Activated T-helper 1 cell treated with anti-CD3 and anti-CD28 coated beads, Interleukin-12 subunit alpha, Interleukin-12 subunit beta, Interleukin-2, Interleukin-4 antibody, amounts not matched to agents 30 ng/mL and 10 ng/mL and 1 ng/mL, durations not matched to agents 14 hours and 24 hours and 36 hours (primary cell): ENCODE results near the gene FBXO41. TPM values are rescaled to one million over a fixed set of nuclear protein-coding genes. Genes with fewer than 3 reads are reported as not detected.
A peak's percentile ranks its signal among the peaks of the same experiment; 100 is the strongest.

Experiments used
- DNase-seq: peaks from one replicate; pipeline ENCODE4 v3.0.0; 2021; ENCODE audit warnings: low spot score
- H3K27ac Mint-ChIP-seq: one replicate; pipeline ENCODE4 v1.8.0; 2021; ENCODE audit warnings: mild to moderate bottlenecking, mixed read lengths
- H3K27me3 Mint-ChIP-seq: one replicate; pipeline ENCODE4 v1.8.0; 2022; ENCODE audit warnings: mild to moderate bottlenecking, moderate library complexity, mixed read lengths; ENCODE audit not compliant: insufficient read depth
- H3K36me3 Mint-ChIP-seq: one replicate; pipeline ENCODE4 v1.8.0; 2021; ENCODE audit warnings: low read depth, mixed read lengths
- H3K4me1 Mint-ChIP-seq: one replicate; pipeline ENCODE4 v1.8.0; 2021; ENCODE audit warnings: low read depth, mixed read lengths
- H3K4me3 Mint-ChIP-seq: one replicate; pipeline ENCODE4 v1.8.0; 2021; ENCODE audit warnings: mild to moderate bottlenecking, moderate library complexity, mixed read lengths
- H3K9me3 Mint-ChIP-seq: one replicate; pipeline ENCODE4 v1.8.0; 2021; ENCODE audit warnings: mixed read lengths
- intact Hi-C: fragments of 100-400 bp; cut with micrococcal nuclease; formaldehyde crosslinking; loops from one replicate; pipeline ENCODE4 v1.15.1; 2024
- total RNA-seq: library from RNA; stranded (reverse); gene quantifications from 2 replicates; pipeline ENCODE4 v1.2.3, GENCODE V29; 2022

The FBXO41 gene
- total RNA-seq, 1 donor from 2014 or later = 29.3 TPM

DNA sequence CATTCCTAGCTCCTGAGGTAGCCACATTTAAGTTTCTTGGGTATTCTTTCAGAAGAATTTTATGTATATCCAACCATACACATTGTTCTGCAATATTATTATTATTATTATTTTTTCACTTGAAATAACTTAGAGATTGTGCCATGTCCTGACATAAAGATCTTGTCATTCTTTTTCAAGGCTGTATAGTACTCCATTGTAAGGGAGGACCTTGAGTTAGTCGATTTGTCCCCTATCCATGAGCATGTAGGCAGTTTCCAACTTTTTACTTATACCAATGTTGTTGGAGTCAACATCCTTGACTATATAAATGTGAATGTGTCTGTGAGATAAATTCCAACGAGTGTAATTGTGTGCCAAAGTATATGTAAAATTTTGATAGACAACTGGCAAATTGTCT is 10.0 kb upstream of the FBXO41 start:
- Mint-ChIP-seq H3K9me3 (no peaks in the 10 kb centered on the region), H3K27ac (no peak overlapping the region), H3K27me3 (peaks cover 67% of the 10 kb centered on the region), H3K36me3 (peaks cover 2% of the 10 kb centered on the region), H3K4me3 (no peak overlapping the region), H3K4me1 (peaks cover 14% of the 10 kb centered on the region)
- no peak for DNase-seq
- intact Hi-C loops = loop anchor here (5.0 to 10.0 kb wide), 4 partner anchors 379 to 1663 kb away; partner anchors contain the start of genes EMX1, POLE4 and SEMA4F

DNA sequence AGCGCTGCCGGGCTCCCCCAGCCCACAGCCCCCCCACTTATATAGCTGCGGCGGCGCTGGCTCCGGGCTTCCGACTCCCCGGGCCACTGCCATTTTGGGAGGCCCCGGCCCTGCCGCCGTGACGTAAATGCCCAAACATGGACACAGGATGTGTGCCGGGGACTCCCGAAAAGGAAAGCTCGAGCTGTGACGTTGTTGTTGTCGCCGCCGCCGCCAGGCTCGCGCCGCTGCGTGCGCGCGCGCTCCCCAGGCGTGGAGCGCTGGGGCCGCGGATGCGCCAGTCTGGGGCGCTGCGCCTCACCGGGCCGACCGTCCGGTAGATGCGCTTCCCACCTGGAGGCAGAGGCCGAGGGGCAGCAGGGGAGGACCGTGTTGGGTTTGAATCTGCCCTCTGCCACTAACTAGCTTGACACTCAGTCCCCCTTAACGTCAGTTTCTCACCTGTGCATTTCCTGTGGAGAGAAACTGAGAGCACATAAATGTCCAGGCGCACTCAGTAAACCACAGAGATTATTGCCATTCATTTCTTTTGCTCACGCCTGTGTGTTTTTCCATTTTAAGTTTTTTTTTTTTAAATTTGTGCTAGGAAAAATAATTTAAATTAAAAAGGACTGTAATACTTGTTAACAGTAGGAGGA is 9.4 kb upstream of the FBXO41 start, which contains the start of gene EGR4:
Gene EGR4, minus strand, starts transcription at position 15 of the 638 bp plus-strand sequence. CDS start 231 bp downstream, outside the sequence.
- Mint-ChIP-seq H3K27ac (peak within 1 kb of the TSS; percentile 63), H3K27me3 (peaks cover 72% of the 10 kb centered on the region), H3K4me3 (peak within 1 kb of the TSS; percentile 75), H3K36me3 (peaks cover 2% of the 10 kb centered on the region), H3K4me1 (peaks cover 14% of the 10 kb centered on the region), H3K9me3 (no peaks in the 10 kb centered on the region)
- DNase-seq = peak; percentile 91
- intact Hi-C loops = loop anchor here (1.0 to 10.0 kb wide), 11 partner anchors 9 to 1664 kb away; partner anchors contain the start of genes ALMS1, CCT7, EMX1 and FBXO41

DNA sequence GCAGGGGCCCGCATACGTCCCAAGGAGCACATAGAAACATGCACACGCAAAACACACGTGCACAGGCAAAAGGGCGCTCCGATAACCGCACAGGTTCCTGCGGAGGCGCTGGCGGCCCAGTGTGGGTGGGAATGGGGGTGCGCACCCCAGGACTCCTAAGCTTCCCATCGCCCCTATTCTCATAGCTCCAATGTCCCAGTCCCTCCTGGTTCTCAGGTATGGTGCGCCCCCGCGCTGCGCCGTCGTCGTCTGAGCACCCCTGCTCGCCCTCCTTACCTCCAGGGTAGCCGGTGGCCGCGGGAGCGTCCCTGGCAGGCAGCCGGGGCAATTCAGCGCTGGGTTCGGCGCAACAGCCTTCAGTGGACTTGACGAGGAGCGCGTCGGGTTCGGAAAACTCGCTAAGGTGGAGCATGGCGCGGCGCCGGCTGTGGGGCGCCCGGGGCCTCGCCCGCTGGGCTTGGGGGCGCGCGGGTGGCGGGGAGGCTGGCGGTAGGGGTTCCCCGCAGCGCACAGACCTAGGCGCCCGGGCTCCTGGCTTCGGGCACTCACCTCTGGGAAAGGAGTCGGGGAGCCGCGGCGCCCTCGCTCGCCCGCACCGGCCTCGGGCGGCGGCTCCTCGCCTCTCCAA is 8.7 kb upstream of the FBXO41 start:
- Mint-ChIP-seq H3K27me3 (peaks cover 75% of the 10 kb centered on the region), H3K27ac (peak overlapping the region; percentile 25), H3K9me3 (no peaks in the 10 kb centered on the region), H3K36me3 (peaks cover 2% of the 10 kb centered on the region), H3K4me1 (peaks cover 14% of the 10 kb centered on the region), H3K4me3 (peak overlapping the region; percentile 73)
- no peak for DNase-seq
- intact Hi-C loops = loop anchor here (1.0 to 10.0 kb wide), 11 partner anchors 9 to 1664 kb away; partner anchors contain the start of genes ALMS1, CCT7, EMX1 and FBXO41

DNA sequence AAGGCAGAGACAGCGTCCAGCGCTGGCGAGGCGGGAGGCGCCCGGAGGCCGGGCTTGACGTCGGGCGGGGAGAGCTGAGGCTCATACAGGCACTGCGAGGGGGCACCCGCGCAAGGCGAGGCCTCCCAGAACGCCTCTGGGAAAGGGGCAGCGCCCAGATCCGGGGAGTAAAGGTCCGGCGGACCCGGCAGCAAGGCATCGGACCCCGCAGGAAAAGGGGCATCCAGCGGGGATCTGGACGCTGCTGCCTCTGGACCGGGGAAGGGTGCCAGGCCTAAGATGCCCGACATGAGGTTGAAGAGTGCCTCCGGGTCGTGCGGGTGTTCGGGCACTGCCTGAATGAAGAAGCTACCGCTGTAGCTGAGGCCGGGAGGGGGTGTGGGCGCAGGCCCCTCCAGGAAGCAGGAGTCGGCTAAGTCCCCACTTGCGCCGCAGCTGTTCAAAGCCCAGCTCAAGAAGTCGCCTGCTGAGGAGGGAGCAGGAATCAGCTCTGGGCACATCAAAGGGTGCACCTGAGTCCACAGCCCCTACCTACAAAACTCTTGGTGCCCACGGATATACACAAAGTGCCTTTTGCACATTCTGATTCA is 8.1 kb upstream of the FBXO41 start:
- H3K36me3 Mint-ChIP-seq = peaks cover 2% of the 10 kb centered on the region
- DNase-seq = no peak
- no peak overlapping the region for H3K27ac Mint-ChIP-seq
- H3K27me3 Mint-ChIP-seq = peaks cover 73% of the 10 kb centered on the region
- peak overlapping the region; percentile 73 for H3K4me3 Mint-ChIP-seq
- intact Hi-C loops = loop anchor here (2.0 to 10.0 kb wide), 6 partner anchors 180 to 1665 kb away; partner anchors contain the start of genes EMX1, POLE4, RAB11FIP5 and SEMA4F
- H3K9me3 Mint-ChIP-seq = no peaks in the 10 kb centered on the region
- H3K4me1 Mint-ChIP-seq = peaks cover 14% of the 10 kb centered on the region

DNA sequence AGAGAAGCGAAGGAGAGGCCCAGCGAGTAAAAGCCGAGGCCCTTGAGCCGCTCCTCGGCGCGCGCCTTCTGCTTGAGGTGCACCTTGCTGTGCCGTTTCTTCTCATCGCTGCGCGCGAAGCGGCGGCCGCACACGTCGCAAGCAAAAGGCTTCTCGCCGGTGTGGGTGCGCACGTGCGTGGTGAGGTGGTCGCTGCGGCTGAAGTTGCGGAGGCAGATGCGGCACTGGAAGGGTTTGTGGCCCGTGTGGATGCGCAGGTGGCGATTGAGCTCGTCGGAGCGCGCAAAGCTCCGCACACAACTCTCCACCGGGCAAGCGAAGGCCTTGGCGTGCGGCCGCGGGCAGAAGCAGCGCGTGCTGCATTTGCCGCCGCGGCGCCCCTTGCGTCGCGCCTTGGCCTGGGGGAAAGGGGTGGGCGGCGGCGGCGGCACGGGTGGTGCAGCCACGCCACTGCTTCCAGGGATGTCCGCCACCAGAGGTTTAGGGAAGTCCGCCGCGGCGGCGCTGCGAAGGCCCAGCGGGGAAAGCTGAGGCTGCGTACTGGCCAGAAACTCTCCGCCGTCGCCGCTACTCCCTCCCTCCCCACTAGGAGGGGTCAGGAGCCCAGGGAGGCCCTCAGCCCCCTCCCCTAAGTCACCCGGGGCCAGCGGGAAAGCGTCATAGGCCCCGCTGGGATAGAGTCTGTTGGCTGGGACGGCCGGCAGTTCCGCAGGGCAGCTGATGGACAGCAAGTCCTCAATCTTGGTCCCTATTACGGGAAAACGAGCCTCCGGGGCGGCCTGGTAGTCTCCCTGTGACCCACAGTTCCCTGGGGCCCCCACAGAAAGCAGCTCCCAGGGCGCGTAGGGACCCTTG is 7.4 kb upstream of the FBXO41 start:
- Mint-ChIP-seq H3K4me3 (peak overlapping the region; percentile 76), H3K4me1 (peaks cover 14% of the 10 kb centered on the region), H3K27me3 (peaks cover 66% of the 10 kb centered on the region), H3K27ac (no peak overlapping the region), H3K36me3 (peaks cover under 1% of the 10 kb centered on the region), H3K9me3 (no peaks in the 10 kb centered on the region)
- no peak for DNase-seq
- intact Hi-C loops = loop anchor here (1.0 to 10.0 kb wide), 8 partner anchors 22 to 1666 kb away; partner anchors contain the start of genes EMX1, POLE4, RAB11FIP5 and SEMA4F

DNA sequence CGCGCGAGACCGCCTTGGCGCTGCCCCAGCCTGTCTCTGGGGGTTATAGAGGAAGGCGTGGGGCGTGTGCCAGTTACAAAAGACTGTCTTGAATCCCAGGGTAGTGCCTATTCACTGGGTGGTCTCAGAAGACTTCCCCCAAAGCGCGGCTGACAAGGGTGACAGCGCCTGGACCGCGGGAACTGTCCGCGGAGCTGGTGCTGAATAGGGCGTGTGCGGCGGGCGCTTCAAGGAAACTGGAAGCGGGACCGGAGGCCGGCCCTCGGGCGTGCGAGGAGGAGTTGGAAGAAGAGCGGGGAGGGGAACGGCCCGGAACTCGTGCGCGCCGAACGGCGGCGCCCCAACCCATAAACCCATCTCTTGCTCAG is 6.8 kb upstream of the FBXO41 start:
- peak; percentile 58 for DNase-seq
- Mint-ChIP-seq H3K4me3 (peak overlapping the region; percentile 76), H3K27me3 (peaks cover 59% of the 10 kb centered on the region), H3K36me3 (no peaks in the 10 kb centered on the region), H3K27ac (peak overlapping the region; percentile 57), H3K9me3 (no peaks in the 10 kb centered on the region), H3K4me1 (peaks cover 14% of the 10 kb centered on the region)
- intact Hi-C loops = loop anchor here (1.0 to 10.0 kb wide), 6 partner anchors 22 to 1666 kb away; partner anchors contain the start of genes EMX1, POLE4, SEMA4F and SMYD5

DNA sequence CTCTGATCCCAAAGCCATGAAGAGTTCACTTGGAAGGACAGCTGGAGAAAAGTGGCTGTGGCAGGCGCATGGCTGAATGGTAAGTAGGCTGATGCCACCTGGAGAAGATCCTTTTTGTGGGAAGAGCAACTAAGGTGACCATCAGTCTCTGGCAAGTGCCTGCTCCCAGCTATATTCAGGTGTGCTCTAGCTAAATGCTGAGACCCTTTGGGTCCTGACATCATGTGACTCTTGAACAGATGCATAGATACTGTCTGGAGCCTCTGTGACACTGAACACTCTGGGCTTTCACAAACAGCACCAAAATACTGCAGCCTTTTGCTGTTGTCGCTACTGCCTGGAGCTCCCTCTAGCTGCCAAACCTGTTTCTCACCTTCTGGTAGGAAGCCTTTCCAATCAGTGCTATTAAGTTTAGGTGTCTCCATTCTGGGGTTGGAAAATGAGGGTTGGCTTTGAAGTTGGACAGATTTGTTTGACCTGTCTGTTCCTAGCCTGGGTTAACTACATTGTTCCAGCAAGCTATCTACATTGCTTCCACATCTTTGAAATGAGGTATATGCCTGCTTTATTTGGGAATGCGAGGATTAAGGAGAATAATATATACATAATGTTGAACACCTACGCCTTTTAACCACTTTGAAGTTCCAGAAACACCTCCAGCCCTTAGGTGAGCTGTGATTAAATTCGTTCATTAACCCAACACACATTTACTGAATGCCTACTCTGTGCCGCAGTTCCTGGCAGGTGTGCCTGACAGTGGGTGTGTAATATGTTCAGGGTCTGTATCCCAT is 6.0 kb upstream of the FBXO41 start:
- Mint-ChIP-seq H3K4me1 (peaks cover 23% of the 10 kb centered on the region), H3K9me3 (no peaks in the 10 kb centered on the region), H3K27me3 (peaks cover 51% of the 10 kb centered on the region), H3K27ac (peak overlapping the region; percentile 40), H3K4me3 (no peak overlapping the region), H3K36me3 (no peaks in the 10 kb centered on the region)
- intact Hi-C loops = loop anchor here (5.0 to 10.0 kb wide), 4 partner anchors 375 to 1667 kb away; partner anchors contain the start of genes EMX1, POLE4 and SEMA4F
- no peak for DNase-seq

DNA sequence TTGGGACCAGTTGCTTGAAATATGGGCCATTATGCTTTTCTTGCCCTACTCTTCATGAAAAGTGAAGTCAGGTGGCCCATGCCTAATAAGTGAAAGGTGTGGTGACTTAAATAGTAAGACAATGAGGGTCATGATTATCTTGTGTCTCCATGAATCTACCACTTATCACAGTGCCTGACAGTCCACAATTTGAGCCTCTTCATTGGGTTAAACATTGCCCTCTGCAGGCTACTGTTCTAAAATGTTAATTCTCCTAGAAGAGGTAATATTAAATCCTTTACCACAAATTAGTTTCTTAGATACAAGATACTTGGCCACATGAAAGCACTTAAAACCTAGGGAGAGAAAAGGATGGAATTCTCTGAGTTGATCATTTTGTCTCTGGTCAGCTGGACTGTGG is 5.0 kb upstream of the FBXO41 start:
- Mint-ChIP-seq H3K27ac (no peak overlapping the region), H3K36me3 (no peaks in the 10 kb centered on the region), H3K9me3 (no peaks in the 10 kb centered on the region), H3K27me3 (peaks cover 42% of the 10 kb centered on the region), H3K4me3 (no peak overlapping the region), H3K4me1 (peaks cover 27% of the 10 kb centered on the region)
- intact Hi-C loops = no loop called here
- no peak for DNase-seq

DNA sequence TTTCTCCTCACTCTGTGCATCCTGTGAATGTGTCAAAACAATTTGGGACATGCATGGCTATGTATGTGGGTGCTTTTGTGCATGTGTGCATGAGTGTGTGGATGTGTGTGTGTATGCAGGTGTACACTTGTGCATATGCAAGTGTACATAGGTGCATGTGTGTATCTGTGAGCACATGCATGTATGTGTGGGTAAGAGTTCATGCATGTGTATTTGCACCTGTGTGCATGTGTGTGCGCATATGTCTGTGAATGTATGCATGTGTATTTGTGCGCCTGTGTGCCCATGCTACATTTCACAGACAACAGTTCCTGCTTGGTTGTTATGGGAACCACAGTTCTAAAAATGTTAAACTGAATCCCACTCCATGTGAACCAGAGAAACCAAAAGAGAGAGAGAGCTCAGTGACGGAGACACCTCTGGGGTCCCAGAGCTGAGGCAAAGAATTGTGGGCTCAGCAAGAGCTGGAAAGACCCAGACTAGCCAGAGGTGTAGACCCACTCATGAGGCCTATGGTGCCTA is 1.9 kb upstream of the FBXO41 start:
- Mint-ChIP-seq H3K9me3 (no peaks in the 10 kb centered on the region), H3K36me3 (no peaks in the 10 kb centered on the region), H3K4me1 (peaks cover 29% of the 10 kb centered on the region), H3K27ac (no peak overlapping the region), H3K4me3 (peak overlapping the region; percentile 61), H3K27me3 (peaks cover 30% of the 10 kb centered on the region)
- intact Hi-C loops = no loop called here
- no peak for DNase-seq

DNA sequence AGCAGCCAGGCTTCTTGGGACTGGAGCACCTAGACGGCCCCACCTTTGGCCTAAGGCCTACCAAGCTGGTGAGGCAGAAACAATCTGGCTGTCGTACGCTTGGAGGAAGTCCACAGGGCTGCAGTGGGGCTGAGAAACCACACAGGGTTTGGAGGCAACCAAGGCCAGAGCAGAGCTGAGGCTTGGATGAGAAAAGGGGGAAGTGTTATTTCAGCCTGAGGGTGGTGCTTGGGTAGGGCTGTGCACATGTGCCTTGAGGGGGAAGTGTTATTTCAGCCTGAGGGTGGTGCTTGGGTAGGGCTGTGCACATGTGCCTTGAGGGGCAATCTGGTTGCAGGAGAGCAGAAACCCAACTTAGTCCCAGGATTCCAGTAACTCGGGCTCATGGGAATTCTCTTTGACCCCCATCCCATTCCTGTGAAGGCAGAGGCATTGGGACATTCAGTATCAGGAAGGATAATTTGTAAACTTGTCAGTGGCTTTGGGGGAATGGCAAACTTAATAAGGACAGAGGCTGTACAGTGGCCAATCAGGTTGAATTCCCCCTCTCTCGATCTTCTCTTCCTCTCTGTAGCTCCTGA is 971 bp upstream of the FBXO41 start:
- DNase-seq = no peak
- Mint-ChIP-seq H3K27me3 (peaks cover 21% of the 10 kb centered on the region), H3K36me3 (peaks cover 3% of the 10 kb centered on the region), H3K9me3 (no peaks in the 10 kb centered on the region), H3K4me3 (peak overlapping the region; percentile 61), H3K27ac (peak overlapping the region; percentile 57), H3K4me1 (peaks cover 19% of the 10 kb centered on the region)
- intact Hi-C loops = no loop called here
